IMR-90 (cell line): ENCODE measurements around the gene PLIN4. TPM values are rescaled to one million over a fixed set of nuclear protein-coding genes. Genes with fewer than 3 reads are reported as not detected.

Experiments
- ATAC-seq: fragments of 200-7000 bp; cut with Tn5 transposase; 2 replicates; pipeline ENCODE4 v1.9.1; 2020; ENCODE audit warnings: low read depth, mild to moderate bottlenecking, moderate library complexity
- BruUV-seq: library from RNA; stranded (reverse); fragments of 400-500 nt; replicated peaks from 2 replicates; lab custom pipeline; 2021; lab: Mats Ljungman, UMichigan
- CTCF ChIA-PET: fragments of 300-600 bp; formaldehyde crosslinking; extraction: SDS; loops from one replicate; lab custom pipeline; 2021; ENCODE audit warnings: antibody characterized with exemption; lab: Yijun Ruan, JAX
- POLR2A ChIA-PET: fragments of 300-600 bp; sonication (Branson Sonifier 250); formaldehyde crosslinking; loops from one replicate; lab custom pipeline; 2022; ENCODE audit warnings: antibody characterized with exemption; ENCODE audit not compliant: unreplicated experiment; lab: Charles Lee
- DNase-seq: peaks from one replicate; pipeline ENCODE4 v3.0.0; 2013
- H2AFZ ChIP-seq: replicated peaks from 2 replicates; pipeline ENCODE3; 2013; ENCODE audit warnings: low read length, mild to moderate bottlenecking; ENCODE audit not compliant: poor library complexity
- H2AK5ac ChIP-seq: 2 replicates; pipeline ENCODE4 v1.6.1; 2013; ENCODE audit warnings: low read depth, low read length, inconsistent platforms
- H2AK9ac ChIP-seq: replicated peaks from 2 replicates; pipeline ENCODE3; 2013; ENCODE audit warnings: mild to moderate bottlenecking, low read depth, low read length, moderate library complexity; ENCODE audit not compliant: poor library complexity
- H2BK120ac ChIP-seq: 2 replicates; pipeline ENCODE4 v1.6.1; 2013; ENCODE audit warnings: low read depth, low read length, inconsistent platforms
- H2BK15ac ChIP-seq: 3 replicates; pipeline ENCODE4 v1.6.1; 2013; ENCODE audit warnings: low read depth, low read length, inconsistent platforms
- H2BK20ac ChIP-seq: 2 replicates; pipeline ENCODE4 v1.6.1; 2013; ENCODE audit warnings: low read depth, mild to moderate bottlenecking, inconsistent platforms, low read length, moderate library complexity
- H2BK5ac ChIP-seq: 2 replicates; pipeline ENCODE4 v1.6.1; 2013; ENCODE audit warnings: mild to moderate bottlenecking, low read depth, low read length, inconsistent platforms; ENCODE audit not compliant: poor library complexity, severe bottlenecking
- H3K14ac ChIP-seq: replicated peaks from 2 replicates; pipeline ENCODE4 v1.6.1; 2013; ENCODE audit warnings: low read depth, low read length, inconsistent platforms
- H3K18ac ChIP-seq: 2 replicates; pipeline ENCODE4 v1.6.1; 2013; ENCODE audit warnings: low read depth, low read length, control low read depth
- H3K23ac ChIP-seq: 2 replicates; pipeline ENCODE4 v1.6.1; 2013; ENCODE audit warnings: low read depth, low read length, inconsistent platforms
- H3K27ac ChIP-seq: 2 replicates; pipeline ENCODE4 v1.5.1; 2013; ENCODE audit warnings: mild to moderate bottlenecking, control low read depth, low read length; ENCODE audit not compliant: insufficient read depth
- H3K27me3 ChIP-seq: 2 replicates; pipeline ENCODE4 v1.6.1; 2013; ENCODE audit warnings: low read length; ENCODE audit not compliant: control insufficient read depth, insufficient read depth
- H3K36me3 ChIP-seq: 2 replicates; pipeline ENCODE4 v1.6.1; 2013; ENCODE audit warnings: low read length, mixed read lengths; ENCODE audit not compliant: control insufficient read depth, insufficient read depth
- H3K4ac ChIP-seq: 2 replicates; pipeline ENCODE4 v1.6.1; 2013; ENCODE audit warnings: low read depth, low read length, inconsistent platforms
- H3K4me1 ChIP-seq: 2 replicates; pipeline ENCODE4 v1.6.1; 2013; ENCODE audit warnings: low read length, mixed read lengths; ENCODE audit not compliant: control insufficient read depth, insufficient read depth
- H3K4me2 ChIP-seq: 2 replicates; pipeline ENCODE4 v1.6.1; 2013; ENCODE audit warnings: low read depth, mild to moderate bottlenecking, control low read depth, low read length, moderate library complexity
- H3K4me3 ChIP-seq: 2 replicates; pipeline ENCODE4 v1.5.1; 2013; ENCODE audit warnings: low read depth, mild to moderate bottlenecking, control low read depth, low read length, moderate library complexity; ENCODE audit not compliant: insufficient read depth
- H3K56ac ChIP-seq: 2 replicates; pipeline ENCODE4 v1.6.1; 2013; ENCODE audit warnings: low read length, inconsistent platforms; ENCODE audit not compliant: insufficient read depth; ENCODE audit errors: extremely low read depth
- H3K79me1 ChIP-seq, 2 experiments: 2 replicates each; pipeline ENCODE4 v1.6.1; 2013; ENCODE audit warnings: low read length in 2 of 2, inconsistent platforms in 1 of 2, low read depth in 1 of 2
- H3K9ac ChIP-seq: 2 replicates; pipeline ENCODE4 v1.6.1; 2013; ENCODE audit warnings: low read depth, low read length, control low read depth
- H3K9me1 ChIP-seq: 2 replicates; pipeline ENCODE4 v1.6.1; 2013; ENCODE audit warnings: low read length, inconsistent platforms; ENCODE audit not compliant: insufficient read depth
- H3K9me3 ChIP-seq: 2 replicates; pipeline ENCODE4 v1.6.1; 2013; ENCODE audit warnings: low read length; ENCODE audit not compliant: control insufficient read depth, insufficient read depth
- H4K20me1 ChIP-seq: 2 replicates; pipeline ENCODE4 v1.6.1; 2013; ENCODE audit warnings: low read length, inconsistent platforms; ENCODE audit not compliant: insufficient read depth
- H4K5ac ChIP-seq: 2 replicates; pipeline ENCODE4 v1.6.1; 2013; ENCODE audit warnings: mild to moderate bottlenecking, low read depth, low read length, control low read depth
- H4K8ac ChIP-seq, 2 experiments: 2 replicates each; pipeline ENCODE4 v1.6.1; 2013; ENCODE audit warnings: low read depth in 2 of 2, low read length in 2 of 2, control low read depth in 1 of 2, inconsistent platforms in 1 of 2
- H4K91ac ChIP-seq: 2 replicates; pipeline ENCODE4 v1.6.1; 2013; ENCODE audit warnings: low read depth, low read length, inconsistent platforms; ENCODE audit not compliant: insufficient read depth
- FOS ChIP-seq: fragments of 150-350 bp; IDR thresholded peaks from 2 replicates; pipeline ENCODE4 v1.6.1; 2016; ENCODE audit warnings: low read depth, low read length
- POLR2A ChIP-seq: IDR thresholded peaks from 2 replicates; pipeline ENCODE4 v1.6.1; 2012; ENCODE audit warnings: mild to moderate bottlenecking, low read depth, low read length
- WGBS, 2 experiments: methylation state at CpG; one replicate each; pipeline versions ENCODE4 v1.1.5 to v1.1.7; 2013; ENCODE audit warnings: missing lambda C conversion rate in 2 of 2; ENCODE audit not compliant: insufficient read length in 1 of 2; ENCODE audit errors: extremely low coverage in 2 of 2; 5-methylcytosine and 5-hydroxymethylcytosine counted together
- dilution Hi-C: fragments of 300-500 bp; cut with HindIII; formaldehyde crosslinking; loops from one replicate; pipeline ENCODE4 v1.14.3; 2018; ENCODE audit warnings: low sequenced_read_pairs; ENCODE audit not compliant: unreplicated experiment
- in situ Hi-C: fragments of 300-500 bp; cut with MboI; formaldehyde crosslinking; loops from 3 replicates; pipeline ENCODE4 v1.14.3; 2019; ENCODE audit warnings: low sequenced_read_pairs, inconsistent platforms, mixed read lengths
- intact Hi-C: fragments of 100-400 bp; cut with micrococcal nuclease; formaldehyde crosslinking; loops from 2 replicates; pipeline ENCODE4 v1.10.0; 2022
- polyA plus RNA-seq, 3 experiments: library from polyadenylated mRNA; depleted of rRNA; stranded (reverse); fragments of >200 nt; gene quantifications; 2 replicates each; pipeline ENCODE4 v1.2.3, GENCODE V29; 2012; ENCODE audit warnings: low replicate concordance in 1 of 3
- total RNA-seq: library from RNA; depleted of rRNA; stranded (reverse); fragments of >200 nt; gene quantifications from 2 replicates; pipeline ENCODE4 v1.2.3, GENCODE V29; 2012
- TF ChIP-seq, protein P1 (sequence below): conservative IDR thresholded peaks from 2 replicates; pipeline ENCODE4 v1.5.1; 2012; ENCODE audit warnings: mild to moderate bottlenecking, low read depth, low read length, improper control_type of control experiment

The PLIN4 gene
- total and polyA plus RNA-seq, 2 of the 4 experiments (the other 2 are of a cell fraction), result under 0.01 to 0.09 TPM

- Histone ChIP-seq H3K4ac (no peak overlapping the region), H3K56ac (no peak overlapping the region), H2BK20ac (no peak overlapping the region), H3K27ac (no peak overlapping the region), H3K9me1 (no peaks in the 10 kb centered on the region), H4K91ac (no peak overlapping the region), H3K4me3 (no peak overlapping the region), H3K4me1 (no peaks in the 10 kb centered on the region), H3K23ac (no peak overlapping the region), H3K36me3 (peaks cover 39% of the 10 kb centered on the region), H2AK5ac (no peak overlapping the region), H2AFZ (no peak overlapping the region), H3K18ac (no peak overlapping the region), H3K9me3 (no peaks in the 10 kb centered on the region), H3K9ac (no peak overlapping the region), H4K5ac (no peak overlapping the region), H2AK9ac (no peak overlapping the region), H4K20me1 (no peaks in the 10 kb centered on the region), H3K27me3 (no peaks in the 10 kb centered on the region), H2BK15ac (no peak overlapping the region), H3K79me1 (peaks cover 5 to 30% of the 10 kb centered on the region in 2 experiments), H3K4me2 (no peak overlapping the region), H3K14ac (no peak overlapping the region), H4K8ac (no peak overlapping the region), H2BK5ac (no peak overlapping the region), H2BK120ac (no peak overlapping the region)
- intact Hi-C loops, result no loop called here
- ChIA-PET POLR2A (no interaction called here), CTCF (no interaction called here)
- DNase-seq (no peak), ATAC-seq (no peak)
- BruUV-seq, result no TSS peak
- in situ Hi-C loops, result no loop called here
- 96% methylated on average over 26 of the region's 35 CpGs; no CpG with 5 or more reads in 1 of the 2 experiments for WGBS, 2 experiments
- TF ChIP-seq FOS, result no peak
- TF ChIP-seq, protein P1, sequence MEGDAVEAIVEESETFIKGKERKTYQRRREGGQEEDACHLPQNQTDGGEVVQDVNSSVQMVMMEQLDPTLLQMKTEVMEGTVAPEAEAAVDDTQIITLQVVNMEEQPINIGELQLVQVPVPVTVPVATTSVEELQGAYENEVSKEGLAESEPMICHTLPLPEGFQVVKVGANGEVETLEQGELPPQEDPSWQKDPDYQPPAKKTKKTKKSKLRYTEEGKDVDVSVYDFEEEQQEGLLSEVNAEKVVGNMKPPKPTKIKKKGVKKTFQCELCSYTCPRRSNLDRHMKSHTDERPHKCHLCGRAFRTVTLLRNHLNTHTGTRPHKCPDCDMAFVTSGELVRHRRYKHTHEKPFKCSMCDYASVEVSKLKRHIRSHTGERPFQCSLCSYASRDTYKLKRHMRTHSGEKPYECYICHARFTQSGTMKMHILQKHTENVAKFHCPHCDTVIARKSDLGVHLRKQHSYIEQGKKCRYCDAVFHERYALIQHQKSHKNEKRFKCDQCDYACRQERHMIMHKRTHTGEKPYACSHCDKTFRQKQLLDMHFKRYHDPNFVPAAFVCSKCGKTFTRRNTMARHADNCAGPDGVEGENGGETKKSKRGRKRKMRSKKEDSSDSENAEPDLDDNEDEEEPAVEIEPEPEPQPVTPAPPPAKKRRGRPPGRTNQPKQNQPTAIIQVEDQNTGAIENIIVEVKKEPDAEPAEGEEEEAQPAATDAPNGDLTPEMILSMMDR, result no peak
- no peak for TF ChIP-seq POLR2A
- dilution Hi-C loops, result no loop called here
Observed at GRCh38 chr19:4482721-4483364, 35.4 kb downstream of the PLIN4 start.
